IMR-90 (cell line): Measurements from ENCODE around the gene MAN2C1. TPM values are rescaled to one million over a fixed set of nuclear protein-coding genes. Genes with fewer than 3 reads are reported as not detected.

Source experiments
- ATAC-seq: fragments of 200-7000 bp; cut with Tn5 transposase; 2 replicates; pipeline ENCODE4 v1.9.1; 2020; ENCODE audit warnings: low read depth, mild to moderate bottlenecking, moderate library complexity
- BruUV-seq: library from RNA; stranded (reverse); fragments of 400-500 nt; replicated peaks from 2 replicates; lab custom pipeline; 2021; lab: Mats Ljungman, UMichigan
- CTCF ChIA-PET: fragments of 300-600 bp; formaldehyde crosslinking; extraction: SDS; loops from one replicate; lab custom pipeline; 2021; ENCODE audit warnings: antibody characterized with exemption; lab: Yijun Ruan, JAX
- POLR2A ChIA-PET: fragments of 300-600 bp; sonication (Branson Sonifier 250); formaldehyde crosslinking; loops from one replicate; lab custom pipeline; 2022; ENCODE audit warnings: antibody characterized with exemption; ENCODE audit not compliant: unreplicated experiment; lab: Charles Lee
- DNase-seq: peaks from one replicate; pipeline ENCODE4 v3.0.0; 2013
- H2AFZ ChIP-seq: replicated peaks from 2 replicates; pipeline ENCODE3; 2013; ENCODE audit warnings: low read length, mild to moderate bottlenecking; ENCODE audit not compliant: poor library complexity
- H2AK5ac ChIP-seq: 2 replicates; pipeline ENCODE4 v1.6.1; 2013; ENCODE audit warnings: low read depth, low read length, inconsistent platforms
- H2AK9ac ChIP-seq: replicated peaks from 2 replicates; pipeline ENCODE3; 2013; ENCODE audit warnings: mild to moderate bottlenecking, low read depth, low read length, moderate library complexity; ENCODE audit not compliant: poor library complexity
- H2BK120ac ChIP-seq: 2 replicates; pipeline ENCODE4 v1.6.1; 2013; ENCODE audit warnings: low read depth, low read length, inconsistent platforms
- H2BK15ac ChIP-seq: 3 replicates; pipeline ENCODE4 v1.6.1; 2013; ENCODE audit warnings: low read depth, low read length, inconsistent platforms
- H2BK20ac ChIP-seq: 2 replicates; pipeline ENCODE4 v1.6.1; 2013; ENCODE audit warnings: low read depth, mild to moderate bottlenecking, inconsistent platforms, low read length, moderate library complexity
- H2BK5ac ChIP-seq: 2 replicates; pipeline ENCODE4 v1.6.1; 2013; ENCODE audit warnings: mild to moderate bottlenecking, low read depth, low read length, inconsistent platforms; ENCODE audit not compliant: poor library complexity, severe bottlenecking
- H3K14ac ChIP-seq: replicated peaks from 2 replicates; pipeline ENCODE4 v1.6.1; 2013; ENCODE audit warnings: low read depth, low read length, inconsistent platforms
- H3K18ac ChIP-seq: 2 replicates; pipeline ENCODE4 v1.6.1; 2013; ENCODE audit warnings: low read depth, low read length, control low read depth
- H3K23ac ChIP-seq: 2 replicates; pipeline ENCODE4 v1.6.1; 2013; ENCODE audit warnings: low read depth, low read length, inconsistent platforms
- H3K27ac ChIP-seq: 2 replicates; pipeline ENCODE4 v1.5.1; 2013; ENCODE audit warnings: mild to moderate bottlenecking, control low read depth, low read length; ENCODE audit not compliant: insufficient read depth
- H3K27me3 ChIP-seq: 2 replicates; pipeline ENCODE4 v1.6.1; 2013; ENCODE audit warnings: low read length; ENCODE audit not compliant: control insufficient read depth, insufficient read depth
- H3K36me3 ChIP-seq: 2 replicates; pipeline ENCODE4 v1.6.1; 2013; ENCODE audit warnings: low read length, mixed read lengths; ENCODE audit not compliant: control insufficient read depth, insufficient read depth
- H3K4ac ChIP-seq: 2 replicates; pipeline ENCODE4 v1.6.1; 2013; ENCODE audit warnings: low read depth, low read length, inconsistent platforms
- H3K4me1 ChIP-seq: 2 replicates; pipeline ENCODE4 v1.6.1; 2013; ENCODE audit warnings: low read length, mixed read lengths; ENCODE audit not compliant: control insufficient read depth, insufficient read depth
- H3K4me2 ChIP-seq: 2 replicates; pipeline ENCODE4 v1.6.1; 2013; ENCODE audit warnings: low read depth, mild to moderate bottlenecking, control low read depth, low read length, moderate library complexity
- H3K4me3 ChIP-seq: 2 replicates; pipeline ENCODE4 v1.5.1; 2013; ENCODE audit warnings: low read depth, mild to moderate bottlenecking, control low read depth, low read length, moderate library complexity; ENCODE audit not compliant: insufficient read depth
- H3K56ac ChIP-seq: 2 replicates; pipeline ENCODE4 v1.6.1; 2013; ENCODE audit warnings: low read length, inconsistent platforms; ENCODE audit not compliant: insufficient read depth; ENCODE audit errors: extremely low read depth
- H3K79me1 ChIP-seq, 2 experiments: 2 replicates each; pipeline ENCODE4 v1.6.1; 2013; ENCODE audit warnings: low read length in 2 of 2, inconsistent platforms in 1 of 2, low read depth in 1 of 2
- H3K9ac ChIP-seq: 2 replicates; pipeline ENCODE4 v1.6.1; 2013; ENCODE audit warnings: low read depth, low read length, control low read depth
- H3K9me1 ChIP-seq: 2 replicates; pipeline ENCODE4 v1.6.1; 2013; ENCODE audit warnings: low read length, inconsistent platforms; ENCODE audit not compliant: insufficient read depth
- H3K9me3 ChIP-seq: 2 replicates; pipeline ENCODE4 v1.6.1; 2013; ENCODE audit warnings: low read length; ENCODE audit not compliant: control insufficient read depth, insufficient read depth
- H4K20me1 ChIP-seq: 2 replicates; pipeline ENCODE4 v1.6.1; 2013; ENCODE audit warnings: low read length, inconsistent platforms; ENCODE audit not compliant: insufficient read depth
- H4K5ac ChIP-seq: 2 replicates; pipeline ENCODE4 v1.6.1; 2013; ENCODE audit warnings: mild to moderate bottlenecking, low read depth, low read length, control low read depth
- H4K8ac ChIP-seq, 2 experiments: 2 replicates each; pipeline ENCODE4 v1.6.1; 2013; ENCODE audit warnings: low read depth in 2 of 2, low read length in 2 of 2, control low read depth in 1 of 2, inconsistent platforms in 1 of 2
- H4K91ac ChIP-seq: 2 replicates; pipeline ENCODE4 v1.6.1; 2013; ENCODE audit warnings: low read depth, low read length, inconsistent platforms; ENCODE audit not compliant: insufficient read depth
- BHLHE40 ChIP-seq: fragments of 150-350 bp; IDR thresholded peaks from 2 replicates; pipeline ENCODE4 v1.6.1; 2016; ENCODE audit warnings: mild to moderate bottlenecking, low read depth, low read length
- CHD1 ChIP-seq: IDR thresholded peaks from 2 replicates; pipeline ENCODE4 v1.6.1; 2012; ENCODE audit warnings: low read depth, low read length, improper control_type of control experiment
- FOS ChIP-seq: fragments of 150-350 bp; IDR thresholded peaks from 2 replicates; pipeline ENCODE4 v1.6.1; 2016; ENCODE audit warnings: low read depth, low read length
- MAZ ChIP-seq: IDR thresholded peaks from 2 replicates; pipeline ENCODE4 v1.6.1; 2012; ENCODE audit warnings: low read depth, mild to moderate bottlenecking, low read length, improper control_type of control experiment, moderate library complexity, borderline replicate concordance
- MXI1 ChIP-seq: IDR thresholded peaks from 2 replicates; pipeline ENCODE4 v1.6.1; 2012; ENCODE audit warnings: low read depth, mild to moderate bottlenecking, low read length, moderate library complexity, borderline replicate concordance
- NFE2L2 ChIP-seq: fragments of 150-350 bp; IDR thresholded peaks from 2 replicates; pipeline ENCODE4 v1.6.1; 2016; ENCODE audit warnings: low read depth, mild to moderate bottlenecking, low read length
- POLR2A ChIP-seq: IDR thresholded peaks from 2 replicates; pipeline ENCODE4 v1.6.1; 2012; ENCODE audit warnings: mild to moderate bottlenecking, low read depth, low read length
- RAD21 ChIP-seq: IDR thresholded peaks from 2 replicates; pipeline ENCODE4 v1.6.1; 2012; ENCODE audit warnings: low read length, improper control_type of control experiment
- RFX5 ChIP-seq: IDR thresholded peaks from 2 replicates; pipeline ENCODE4 v1.8.0; 2012; ENCODE audit warnings: low read depth, mild to moderate bottlenecking, low read length, moderate library complexity
- SMC3 ChIP-seq: fragments of 150-350 bp; IDR thresholded peaks from 2 replicates; pipeline ENCODE4 v1.6.1; 2016; ENCODE audit warnings: low read depth, mild to moderate bottlenecking, antibody characterized with exemption, low read length, moderate library complexity
- USF2 ChIP-seq: fragments of 150-350 bp; IDR thresholded peaks from 2 replicates; pipeline ENCODE4 v1.6.1; 2017; ENCODE audit warnings: mild to moderate bottlenecking, antibody characterized with exemption, low read length, low read depth
- dilution Hi-C: fragments of 300-500 bp; cut with HindIII; formaldehyde crosslinking; loops from one replicate; pipeline ENCODE4 v1.14.3; 2018; ENCODE audit warnings: low sequenced_read_pairs; ENCODE audit not compliant: unreplicated experiment
- in situ Hi-C: fragments of 300-500 bp; cut with MboI; formaldehyde crosslinking; loops from 3 replicates; pipeline ENCODE4 v1.14.3; 2019; ENCODE audit warnings: low sequenced_read_pairs, inconsistent platforms, mixed read lengths
- intact Hi-C: fragments of 100-400 bp; cut with micrococcal nuclease; formaldehyde crosslinking; loops from 2 replicates; pipeline ENCODE4 v1.10.0; 2022
- polyA plus RNA-seq, 3 experiments: library from polyadenylated mRNA; depleted of rRNA; stranded (reverse); fragments of >200 nt; gene quantifications; 2 replicates each; pipeline ENCODE4 v1.2.3, GENCODE V29; 2012; ENCODE audit warnings: low replicate concordance in 1 of 3
- total RNA-seq: library from RNA; depleted of rRNA; stranded (reverse); fragments of >200 nt; gene quantifications from 2 replicates; pipeline ENCODE4 v1.2.3, GENCODE V29; 2012

Gene MAN2C1
- total and polyA plus RNA-seq, 2 of the 4 experiments (the other 2 are of a cell fraction): 34.8 to 153 TPM

DNA sequence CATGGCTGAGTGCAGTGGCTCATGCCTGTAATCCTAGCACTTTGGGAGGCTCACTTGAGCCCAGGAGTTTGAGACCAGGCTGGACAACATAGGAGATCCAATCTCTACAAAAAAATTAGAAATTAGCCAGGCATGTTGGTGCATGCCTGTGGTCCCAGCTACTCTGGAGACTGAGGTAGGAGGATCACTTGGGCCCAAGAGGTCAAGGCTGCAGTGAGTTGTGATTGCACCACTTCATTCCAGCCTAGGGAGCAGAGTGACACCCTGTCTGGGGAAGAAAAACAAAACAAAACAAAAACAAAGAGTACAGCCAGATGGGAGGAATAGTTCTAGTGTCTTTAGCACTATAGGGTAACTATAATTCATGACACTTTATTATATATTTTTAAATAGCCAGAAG is 58.7 kb downstream of the MAN2C1 start:
- no peak overlapping the region for H3K4ac ChIP-seq
- POLR2A ChIA-PET: no interaction called here
- H2BK5ac ChIP-seq: no peak overlapping the region
- no peak overlapping the region for H3K4me3 ChIP-seq
- H3K9me3 ChIP-seq: no peaks in the 10 kb centered on the region
- no peak overlapping the region for H4K5ac ChIP-seq
- no peak overlapping the region for H2AFZ ChIP-seq
- DNase-seq (no peak), ATAC-seq (peak; percentile 42; the same call in 1 of the 2 replicates)
- peaks cover 50% of the 10 kb centered on the region for H3K27me3 ChIP-seq
- H3K9ac ChIP-seq: no peak overlapping the region
- intact Hi-C loops: loop anchor here (10.0 kb wide), 2 partner anchors 65 to 285 kb away; partner anchors contain the start of gene PPCDC
- no peak overlapping the region for H2BK120ac ChIP-seq
- in situ Hi-C loops: no loop called here
- no peak overlapping the region for H3K23ac ChIP-seq
- no peaks in the 10 kb centered on the region for H3K36me3 ChIP-seq
- no peaks in the 10 kb centered on the region for H3K9me1 ChIP-seq
- H2BK15ac ChIP-seq: no peak overlapping the region
- H2BK20ac ChIP-seq: no peak overlapping the region
- no peak overlapping the region for H3K56ac ChIP-seq
- no peak overlapping the region for H3K4me2 ChIP-seq
- TF ChIP-seq MXI1 (no peak), CHD1 (no peak), BHLHE40 (no peak), FOS (no peak), USF2 (no peak), SMC3 (no peak), RFX5 (no peak), RAD21 (no peak), NFE2L2 (no peak), POLR2A (no peak), MAZ (no peak)
- H2AK9ac ChIP-seq: no peak overlapping the region
- H3K4me1 ChIP-seq: no peaks in the 10 kb centered on the region
- dilution Hi-C loops: no loop called here
- CTCF ChIA-PET: no interaction called here
- no peak overlapping the region for H2AK5ac ChIP-seq
- H4K20me1 ChIP-seq: no peaks in the 10 kb centered on the region
- H3K79me1 ChIP-seq: no peaks in the 10 kb centered on the region
- H3K18ac ChIP-seq: no peak overlapping the region
- BruUV-seq: no TSS peak
- H3K27ac ChIP-seq: no peak overlapping the region
- H4K8ac ChIP-seq: no peak overlapping the region
- H4K91ac ChIP-seq: no peak overlapping the region
- H3K14ac ChIP-seq: no peak overlapping the region
